Activated CD8-positive, alpha-beta memory T cell treated with anti-CD3 and anti-CD28 coated beads for 1 hour (primary cell): ENCODE data around the gene SPATA6L.

Source experiments
- DNase-seq, 2 donors: peaks; one replicate each; pipeline ENCODE4 v3.0.0-alpha.2; 2020; ENCODE audit warnings: low read depth in 1 of 2; ENCODE audit errors: extremely low read depth in 1 of 2

SPATA6L gene

DNA sequence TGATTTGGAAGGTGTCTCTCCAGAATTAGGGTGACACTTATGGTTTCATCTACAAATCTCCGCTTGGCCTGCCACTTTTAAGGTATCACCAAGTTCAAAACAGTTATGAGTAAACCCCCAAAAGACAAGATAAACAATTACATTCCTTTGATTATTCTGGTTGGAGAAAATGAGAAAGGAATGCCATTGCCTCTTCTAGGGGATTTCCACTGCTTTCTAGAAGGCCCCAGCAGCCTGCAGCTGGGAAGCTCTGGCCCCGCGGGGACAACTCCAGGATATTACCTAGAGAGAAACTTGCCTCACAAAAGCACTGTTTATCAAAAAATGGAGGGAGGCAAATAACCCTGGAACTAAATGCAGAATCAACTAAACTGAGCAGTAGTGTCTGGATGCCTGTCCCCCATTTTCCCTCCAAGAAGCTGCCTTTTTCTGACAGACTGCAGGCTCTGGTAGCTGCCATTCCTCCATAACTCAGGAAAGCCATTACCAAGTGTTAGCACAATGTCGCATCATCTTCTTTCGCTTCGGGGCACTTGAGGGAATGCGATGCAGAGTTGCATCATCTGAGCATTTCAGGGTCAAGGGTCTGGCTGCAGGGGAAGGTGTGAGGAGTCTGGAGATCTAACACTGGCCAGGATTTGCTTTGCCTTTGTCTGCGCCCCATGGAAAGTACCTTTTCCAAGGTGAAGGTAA is 75.7 kb downstream of the SPATA6L start:
- no peak for DNase-seq

DNA sequence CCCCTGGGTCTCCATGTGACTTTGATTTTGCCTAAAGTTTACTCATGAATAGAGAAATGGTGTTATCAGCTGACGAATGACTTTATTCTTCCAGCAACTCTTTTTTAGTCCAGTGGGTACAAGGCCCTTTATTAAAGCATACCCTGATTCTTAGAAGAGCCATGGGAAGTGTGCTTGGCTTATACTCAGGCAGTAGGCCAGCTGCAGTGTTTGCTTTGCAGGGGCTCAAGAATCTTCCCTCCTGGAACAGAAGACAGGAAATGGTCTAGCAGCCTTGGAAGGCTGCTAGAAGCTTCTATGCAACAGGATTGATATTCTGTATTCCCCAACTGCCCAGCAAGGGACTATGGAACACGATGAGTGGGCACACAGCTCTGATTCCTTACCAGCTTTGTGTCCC is 77.6 kb downstream of the SPATA6L start:
- no peak for DNase-seq

DNA sequence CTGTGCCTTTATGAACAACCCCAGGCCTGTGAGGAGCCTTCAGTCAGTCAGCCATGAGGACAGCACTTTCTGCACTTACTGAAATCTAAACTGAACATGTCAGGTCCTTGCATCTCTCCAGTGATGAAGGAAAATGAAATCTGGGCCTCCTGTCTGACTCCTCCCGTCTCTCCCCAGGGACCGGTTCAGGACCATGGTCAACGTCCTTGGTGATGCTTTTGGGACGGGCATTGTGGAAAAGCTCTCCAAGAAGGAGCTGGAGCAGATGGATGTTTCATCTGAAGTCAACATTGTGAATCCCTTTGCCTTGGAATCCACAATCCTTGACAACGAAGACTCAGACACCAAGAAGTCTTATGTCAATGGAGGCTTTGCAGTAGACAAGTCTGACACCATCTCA is 81.1 kb downstream of the SPATA6L start:
- DNase-seq = no peak

DNA sequence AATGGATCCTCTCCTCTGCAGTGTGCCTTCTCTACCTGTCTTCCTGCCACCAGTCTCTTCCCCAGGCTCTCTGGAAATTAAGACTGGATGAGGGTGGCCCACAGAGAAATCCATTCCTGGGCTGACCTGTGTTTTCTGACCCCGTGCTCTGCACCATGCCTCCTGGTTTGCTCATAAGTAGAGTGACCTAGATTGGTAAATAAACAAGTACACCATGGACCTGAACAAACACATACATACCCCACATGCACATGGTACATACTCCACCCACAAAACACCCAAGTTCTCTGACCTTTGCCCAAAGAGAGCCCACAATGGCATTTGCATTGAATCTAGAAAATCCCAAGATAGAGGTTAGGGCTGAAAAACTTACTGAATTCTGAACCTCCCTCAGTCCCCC is 81.6 kb downstream of the SPATA6L start:
- DNase-seq = no peak

DNA sequence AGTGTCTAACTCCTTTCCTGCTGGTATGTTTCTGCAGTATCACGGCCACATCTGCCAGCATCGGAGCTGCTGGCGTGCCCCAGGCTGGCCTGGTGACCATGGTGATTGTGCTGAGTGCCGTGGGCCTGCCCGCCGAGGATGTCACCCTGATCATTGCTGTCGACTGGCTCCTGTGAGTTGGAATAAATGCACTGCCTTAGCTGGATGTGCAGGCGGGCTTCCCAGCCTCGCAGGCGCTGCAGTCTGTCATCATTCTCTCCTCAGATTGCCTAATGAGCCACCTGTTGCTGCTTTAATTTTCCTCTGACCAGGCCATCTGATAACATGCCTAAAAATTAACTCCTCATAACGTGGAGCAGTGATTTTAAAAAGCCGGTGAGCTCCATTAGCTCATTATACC is 83.3 kb downstream of the SPATA6L start:
- no peak for DNase-seq

DNA sequence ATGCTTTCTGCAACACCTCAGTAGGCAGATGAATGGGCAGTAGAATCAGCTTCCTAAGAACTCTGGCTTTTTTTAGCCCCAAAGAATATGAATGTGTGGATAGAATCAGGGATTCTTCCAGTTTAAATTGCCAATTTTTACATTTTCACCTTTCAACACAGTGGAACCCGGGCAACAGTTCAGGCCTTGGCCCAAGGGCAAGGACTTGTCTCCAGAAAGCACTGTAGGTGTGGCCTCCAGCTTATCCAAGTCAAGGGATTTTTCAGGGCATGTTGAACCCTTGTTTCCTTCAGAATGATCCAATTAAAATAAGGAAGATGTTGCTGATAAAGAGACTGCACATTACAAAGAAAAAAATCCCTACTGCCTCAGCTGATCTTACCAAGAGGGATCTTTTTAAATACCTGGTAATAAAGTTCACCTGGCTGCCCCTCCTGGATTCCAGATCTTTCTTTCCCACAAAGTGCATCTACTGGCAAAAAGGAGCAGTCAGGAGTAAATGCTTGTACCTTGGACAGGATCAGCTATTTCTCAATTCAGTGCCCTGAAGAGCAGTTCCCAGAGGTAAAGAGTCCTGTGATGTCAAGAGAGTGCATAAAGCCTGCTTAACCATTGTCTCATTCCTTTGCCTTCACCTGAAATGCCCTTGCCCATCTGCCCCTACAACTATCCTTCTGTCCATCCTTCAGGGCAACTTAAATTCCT is 84.3 kb downstream of the SPATA6L start:
- DNase-seq = no peak

DNA sequence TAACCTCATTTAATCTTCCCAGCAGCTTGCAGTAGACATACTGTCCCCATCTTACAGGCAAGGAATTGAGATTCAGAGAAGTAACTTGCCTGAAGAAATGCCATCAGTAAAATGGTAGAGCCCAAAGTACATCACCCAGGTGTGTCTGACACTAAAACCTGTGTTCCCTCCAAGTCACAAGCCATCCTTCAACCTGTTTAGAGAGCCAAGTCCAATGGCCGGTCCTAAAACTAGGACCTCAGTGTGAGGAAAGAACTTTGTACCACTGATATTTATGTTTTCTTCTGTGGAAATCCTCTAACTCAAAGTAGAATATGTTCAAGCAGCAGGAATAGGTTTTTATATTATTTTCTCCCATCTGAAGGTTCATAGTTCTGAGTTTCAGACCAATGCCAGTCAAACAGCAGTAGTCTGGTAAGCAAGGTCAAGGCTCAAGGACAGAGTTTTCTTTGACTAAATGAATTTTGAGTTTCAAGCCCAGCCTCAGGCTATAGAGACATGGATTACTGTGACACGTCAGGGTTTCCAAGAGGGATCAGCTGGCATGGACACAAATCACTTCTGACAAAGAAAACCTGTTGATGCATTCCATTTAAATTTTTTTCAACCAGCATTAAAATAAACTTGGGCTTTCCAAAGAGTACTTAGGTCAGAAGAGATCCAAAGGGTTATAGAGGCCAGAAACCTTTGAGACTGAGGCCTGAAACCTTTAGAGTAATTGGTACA is 85.1 kb downstream of the SPATA6L start:
- no peak for DNase-seq

DNA sequence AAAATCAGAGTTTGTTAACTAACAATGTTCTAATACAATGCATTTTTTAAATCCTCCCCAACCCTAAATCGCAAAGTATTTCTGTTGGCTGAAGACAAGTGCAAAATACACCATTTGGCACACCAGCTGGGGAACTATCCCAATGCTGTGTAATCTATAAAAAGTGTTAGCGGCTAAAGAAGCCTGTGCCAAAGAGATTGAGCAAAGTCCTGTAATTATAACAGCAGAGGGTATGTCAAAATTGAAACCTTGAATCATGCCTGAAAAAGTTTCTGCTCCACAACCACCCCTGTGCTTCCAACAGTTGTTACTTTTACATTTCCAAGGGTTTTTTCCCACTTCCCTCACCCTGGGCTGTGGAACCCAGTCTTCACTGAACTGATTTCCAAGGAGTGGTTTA is 87.3 kb downstream of the SPATA6L start:
- DNase-seq = no peak

DNA sequence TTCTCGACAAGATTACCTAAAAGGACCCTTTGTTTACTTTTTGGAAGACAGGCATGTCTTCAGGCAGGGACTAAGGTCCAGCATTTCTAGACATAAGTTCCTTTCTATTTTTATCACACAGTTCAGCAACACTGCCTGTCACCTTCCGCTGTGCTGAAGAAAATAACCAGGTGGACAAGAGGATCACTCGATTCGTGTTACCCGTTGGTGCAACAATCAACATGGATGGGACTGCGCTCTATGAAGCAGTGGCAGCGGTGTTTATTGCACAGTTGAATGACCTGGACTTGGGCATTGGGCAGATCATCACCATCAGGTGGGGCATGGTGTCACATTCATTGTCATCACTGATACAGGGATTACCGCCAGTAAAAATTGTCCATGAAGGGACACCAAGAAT is 89.8 kb downstream of the SPATA6L start:
- no peak for DNase-seq

DNA sequence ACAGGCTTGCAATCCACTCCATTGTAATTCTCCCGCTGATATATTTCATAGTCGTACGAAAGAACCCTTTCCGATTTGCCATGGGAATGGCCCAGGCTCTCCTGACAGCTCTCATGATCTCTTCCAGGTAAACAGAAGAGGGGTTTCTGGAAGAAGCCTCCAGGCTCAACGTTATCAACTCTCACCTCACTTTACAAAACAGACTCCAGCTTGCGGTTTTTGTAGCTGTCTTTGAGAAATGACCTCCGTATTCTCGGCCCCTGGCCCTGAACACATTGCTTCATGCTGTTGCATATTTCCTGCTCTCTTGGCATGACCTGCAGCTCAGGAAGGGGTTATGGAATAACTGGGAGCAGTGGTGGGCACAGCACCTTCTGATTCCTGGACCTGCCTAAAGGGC is 90.3 kb downstream of the SPATA6L start:
- DNase-seq = no peak

DNA sequence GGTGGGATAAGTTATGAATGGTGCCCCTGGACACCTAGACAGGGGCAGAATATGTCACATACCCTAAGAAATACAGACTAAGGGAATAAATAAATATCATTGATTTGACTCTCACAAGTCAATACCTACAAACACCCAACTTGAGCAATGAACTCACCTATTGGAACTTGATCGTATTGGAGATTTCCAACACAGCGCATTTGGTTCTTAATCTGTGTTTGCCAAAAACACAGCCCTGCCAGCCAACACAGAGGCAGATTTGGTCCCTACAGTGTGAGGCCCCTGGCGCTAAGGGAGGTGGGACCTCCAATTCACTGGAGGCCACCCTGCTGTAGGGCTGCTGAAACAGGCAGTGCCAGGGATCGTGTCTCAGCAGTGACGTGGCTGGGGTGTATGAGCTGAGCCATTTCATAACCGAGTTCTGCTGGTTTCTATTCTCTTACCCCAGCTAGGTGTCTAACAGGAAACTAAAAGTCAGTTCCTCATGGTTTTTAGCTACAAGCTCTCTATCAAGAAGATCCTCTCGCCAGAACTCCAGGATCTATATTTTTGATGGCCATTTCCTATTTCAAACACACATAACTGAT is 91.5 kb downstream of the SPATA6L start:
- DNase-seq = no peak

DNA sequence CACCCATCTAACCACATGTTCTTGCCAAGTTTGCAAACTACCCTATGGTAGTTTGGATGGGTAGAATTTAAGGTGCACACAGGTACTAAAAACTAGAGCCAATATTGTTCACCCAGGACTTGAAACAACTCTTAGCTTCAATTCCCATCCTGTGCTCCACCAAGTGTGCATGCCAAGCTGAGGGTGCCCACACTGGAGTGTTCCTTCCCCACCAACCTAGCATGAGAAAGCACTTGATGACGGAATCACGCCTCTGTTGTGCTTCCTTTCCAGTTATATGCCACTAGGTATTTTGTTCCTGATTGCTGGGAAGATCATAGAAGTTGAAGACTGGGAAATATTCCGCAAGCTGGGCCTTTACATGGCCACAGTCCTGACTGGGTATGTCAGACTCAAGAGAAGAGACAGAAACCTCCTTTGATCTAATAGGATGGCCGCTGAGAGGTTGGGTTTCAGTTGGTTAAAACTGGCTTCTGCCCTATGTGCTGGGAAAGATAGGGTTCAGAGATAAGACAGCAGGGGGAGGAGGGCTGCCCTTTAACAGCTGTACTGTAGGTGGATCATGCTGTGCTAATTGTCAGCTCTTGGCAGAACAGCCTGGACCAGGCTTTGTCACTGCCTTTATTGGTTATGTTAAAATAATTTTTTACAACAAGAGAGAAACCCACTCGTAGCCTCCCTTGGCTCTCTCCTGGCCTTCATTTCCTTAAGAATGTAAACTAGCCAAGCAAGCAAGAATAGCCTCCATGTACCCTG is 92.5 kb downstream of the SPATA6L start:
- DNase-seq = no peak

DNA sequence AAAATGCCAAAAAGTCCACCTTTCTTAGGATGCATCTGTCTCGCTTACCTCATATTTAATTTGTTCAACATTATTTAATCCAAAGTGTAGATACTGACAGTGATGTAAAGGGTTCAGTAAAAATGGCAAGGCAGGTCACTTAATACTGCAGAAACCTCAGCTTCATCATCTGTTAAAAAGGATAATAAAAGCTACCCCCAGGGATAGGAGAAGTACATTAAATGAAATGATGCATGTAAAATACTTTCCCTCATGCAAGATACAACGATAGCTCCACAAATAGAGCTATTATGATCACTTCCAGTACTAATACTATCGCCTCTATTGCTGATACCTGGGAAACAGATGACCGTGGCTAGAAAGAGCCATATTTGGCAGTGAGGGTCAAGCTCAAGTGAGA is 93.1 kb downstream of the SPATA6L start:
- DNase-seq = no peak

DNA sequence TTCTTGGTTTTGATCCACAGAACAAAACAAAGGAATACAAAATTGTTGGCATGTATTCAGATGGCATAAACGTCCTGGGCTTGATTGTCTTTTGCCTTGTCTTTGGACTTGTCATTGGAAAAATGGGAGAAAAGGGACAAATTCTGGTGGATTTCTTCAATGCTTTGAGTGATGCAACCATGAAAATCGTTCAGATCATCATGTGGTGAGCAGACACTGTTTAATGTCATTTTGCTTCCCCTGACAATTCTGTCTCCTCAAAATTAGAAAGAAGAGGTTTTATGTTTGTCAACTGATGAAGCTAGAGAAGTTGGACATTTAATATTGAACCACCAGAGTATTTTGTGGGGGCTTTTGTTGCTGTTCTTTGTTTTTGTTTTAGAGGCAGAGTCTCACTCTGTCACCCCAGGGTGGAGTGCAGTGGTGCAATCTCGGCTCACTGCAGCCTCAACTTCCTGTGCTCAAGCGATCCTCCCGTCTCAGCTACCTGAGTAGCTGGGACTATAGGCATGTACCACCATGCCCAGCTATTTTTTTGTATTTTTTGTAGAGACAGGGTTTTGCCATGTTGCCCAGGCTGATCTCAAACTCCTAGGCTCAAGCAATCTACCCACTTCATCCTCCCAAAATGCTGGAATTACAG is 94.0 kb downstream of the SPATA6L start:
- DNase-seq = no peak

DNA sequence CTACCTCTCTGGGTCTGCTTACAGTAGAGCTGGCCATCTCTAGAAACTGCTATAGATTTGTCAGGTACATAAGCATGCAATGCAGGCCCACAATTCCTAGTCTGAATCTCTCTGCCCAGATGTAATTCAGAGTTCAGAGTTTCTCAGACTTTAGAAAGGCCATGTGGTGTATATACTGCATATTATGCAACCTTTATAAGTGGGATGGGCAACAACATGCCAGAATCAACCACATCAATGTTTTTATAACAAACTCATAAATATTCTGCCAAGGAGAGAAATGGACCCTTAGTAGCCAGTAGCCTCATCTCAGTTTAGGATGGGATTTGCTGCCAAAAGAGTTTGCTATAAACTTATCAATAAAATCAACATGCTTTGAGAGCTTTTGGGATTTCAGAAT is 97.2 kb downstream of the SPATA6L start:
- DNase-seq = no peak

DNA sequence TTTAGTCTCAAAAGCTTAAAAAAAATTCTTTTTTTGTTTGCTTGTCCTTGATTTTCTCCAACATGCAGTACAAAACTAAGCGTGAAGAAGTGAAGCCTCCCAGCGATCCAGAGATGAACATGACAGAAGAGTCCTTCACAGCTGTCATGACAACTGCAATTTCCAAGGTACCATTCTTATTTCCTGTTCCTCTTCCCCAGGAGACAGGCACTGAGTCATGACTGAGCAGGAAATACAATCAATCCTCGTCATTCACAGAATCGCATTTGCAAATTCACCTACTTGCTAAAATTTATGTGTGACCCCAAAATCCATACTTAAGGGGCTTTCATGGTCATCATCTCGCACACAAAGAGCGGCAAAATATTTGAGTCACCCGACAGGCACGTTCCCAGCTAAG is 98.7 kb downstream of the SPATA6L start:
- DNase-seq = no peak

DNA sequence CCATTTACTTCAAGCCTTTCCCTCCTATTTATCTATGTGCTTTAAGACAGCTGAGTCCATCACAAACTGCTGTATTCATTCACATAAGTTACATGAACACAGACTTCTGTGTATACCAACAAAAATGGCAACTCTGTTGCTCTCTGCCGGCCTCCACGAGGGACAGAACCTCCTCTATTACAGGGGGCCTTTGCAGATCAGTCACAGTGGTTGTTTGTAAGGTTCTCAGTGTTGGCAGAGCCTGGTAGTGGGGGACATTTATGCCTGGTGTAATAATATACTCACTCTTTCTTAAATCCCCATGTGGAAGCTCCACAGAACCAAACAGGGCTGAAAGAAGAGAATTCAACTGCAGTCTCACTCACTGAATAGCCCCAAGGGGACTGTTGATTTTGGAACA is 99.5 kb downstream of the SPATA6L start:
- no peak for DNase-seq

DNA sequence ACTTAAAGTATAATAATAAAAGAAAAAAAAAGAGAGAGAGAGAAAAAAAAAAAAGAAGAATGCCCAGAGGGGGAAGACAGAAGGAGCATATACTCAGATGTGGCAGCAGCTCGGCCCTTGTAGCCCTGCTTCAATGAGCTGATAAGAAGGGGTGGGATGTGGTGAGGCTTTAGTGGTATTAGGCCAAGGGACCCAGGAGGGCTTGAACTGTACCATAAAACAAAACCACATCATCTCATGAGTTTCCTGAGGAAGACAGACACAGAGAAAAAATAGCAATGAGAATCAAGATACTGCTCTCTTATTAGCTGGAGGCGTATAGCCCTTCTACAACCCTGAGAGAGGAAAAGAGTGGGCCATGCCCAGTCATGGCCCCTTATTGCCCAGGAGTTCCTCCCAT is 103.2 kb downstream of the SPATA6L start:
- no peak for DNase-seq

DNA sequence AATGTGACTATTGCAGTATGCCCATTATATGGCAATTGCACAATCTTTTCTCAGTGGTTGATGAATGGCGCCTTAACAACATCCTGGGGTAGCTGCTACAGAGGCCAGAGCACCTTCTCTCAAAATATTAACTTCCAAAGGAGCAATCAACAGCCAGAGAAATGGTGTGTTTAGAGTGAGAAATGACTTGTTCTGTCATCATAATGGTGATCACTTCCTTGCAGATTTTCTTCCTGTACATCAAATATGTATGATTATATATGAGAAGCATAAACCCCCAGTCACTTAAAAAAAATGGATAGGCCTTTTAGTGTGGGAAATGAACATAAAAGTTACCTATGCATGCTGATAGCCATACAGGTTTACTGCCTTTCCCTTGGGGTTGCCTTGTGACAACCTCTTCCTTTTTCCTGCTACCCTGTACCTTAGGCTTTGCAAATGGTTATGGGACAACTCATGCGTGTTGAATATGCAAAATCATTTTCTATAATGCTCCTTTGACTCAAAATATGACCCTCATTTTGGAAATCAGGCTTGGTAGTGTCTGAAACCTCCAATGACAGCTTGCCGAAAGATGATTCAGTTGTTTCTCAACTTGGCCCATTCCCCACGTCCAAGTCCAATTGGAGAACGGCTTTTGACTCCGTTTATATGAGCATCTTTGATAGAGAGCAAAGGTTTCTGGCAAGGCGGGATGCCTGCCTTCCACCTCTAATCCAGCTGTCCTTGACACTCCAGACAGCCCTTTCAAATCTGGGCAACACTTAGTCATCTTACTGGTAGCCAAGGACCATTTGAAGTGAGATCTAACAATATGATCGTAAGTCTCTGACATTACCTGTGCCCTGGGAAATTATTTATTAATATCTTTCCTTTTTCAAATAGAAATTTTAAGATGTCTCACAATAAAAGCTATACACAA is 106.8 kb downstream of the SPATA6L start:
- DNase-seq = no peak
